Measurements from ENCODE around the gene CHRND. TPM values are rescaled to one million over a fixed set of nuclear protein-coding genes. Genes with fewer than 3 reads are reported as not detected.

The CHRND gene
- total and polyA plus RNA-seq, 11 donors = not detected

DNA sequence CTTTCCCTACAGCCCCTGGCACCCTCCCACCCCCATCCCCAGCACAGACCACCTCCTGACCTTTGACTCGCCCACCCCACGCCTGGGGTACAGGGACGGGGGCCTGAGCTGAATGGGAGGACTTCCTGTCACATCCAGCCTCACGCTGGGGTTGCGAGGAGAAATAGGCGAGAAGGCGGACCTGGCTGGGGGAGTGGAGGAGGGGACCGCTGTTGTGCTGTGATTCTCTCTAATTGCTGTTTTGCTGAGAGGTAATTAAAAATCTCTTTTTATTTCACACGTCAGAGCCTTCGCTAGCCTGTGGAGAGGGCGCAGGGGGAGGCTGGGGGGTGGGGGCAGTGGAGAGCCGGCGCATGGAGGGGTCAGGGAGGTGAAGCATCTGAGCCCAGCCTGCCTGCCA, 28.6 kb upstream of the CHRND start:
- TF ChIP-seq, protein P1, sequence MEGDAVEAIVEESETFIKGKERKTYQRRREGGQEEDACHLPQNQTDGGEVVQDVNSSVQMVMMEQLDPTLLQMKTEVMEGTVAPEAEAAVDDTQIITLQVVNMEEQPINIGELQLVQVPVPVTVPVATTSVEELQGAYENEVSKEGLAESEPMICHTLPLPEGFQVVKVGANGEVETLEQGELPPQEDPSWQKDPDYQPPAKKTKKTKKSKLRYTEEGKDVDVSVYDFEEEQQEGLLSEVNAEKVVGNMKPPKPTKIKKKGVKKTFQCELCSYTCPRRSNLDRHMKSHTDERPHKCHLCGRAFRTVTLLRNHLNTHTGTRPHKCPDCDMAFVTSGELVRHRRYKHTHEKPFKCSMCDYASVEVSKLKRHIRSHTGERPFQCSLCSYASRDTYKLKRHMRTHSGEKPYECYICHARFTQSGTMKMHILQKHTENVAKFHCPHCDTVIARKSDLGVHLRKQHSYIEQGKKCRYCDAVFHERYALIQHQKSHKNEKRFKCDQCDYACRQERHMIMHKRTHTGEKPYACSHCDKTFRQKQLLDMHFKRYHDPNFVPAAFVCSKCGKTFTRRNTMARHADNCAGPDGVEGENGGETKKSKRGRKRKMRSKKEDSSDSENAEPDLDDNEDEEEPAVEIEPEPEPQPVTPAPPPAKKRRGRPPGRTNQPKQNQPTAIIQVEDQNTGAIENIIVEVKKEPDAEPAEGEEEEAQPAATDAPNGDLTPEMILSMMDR (IDR thresholded peaks at IDR 0.05) = no peak
- intact Hi-C loops (cut with DNase I) = no loop called here
- Histone ChIP-seq H3K4me3 (no peak overlapping the region), H3K27me3 (peaks cover 0 to 5% (median 0%) of the 10 kb centered on the region in 9 donors), H3K4me1 (peaks cover 0 to 5% (median 0%) of the 10 kb centered on the region in 12 donors), H3K9me3 (no peaks in the 10 kb centered on the region), H3K36me3 (no peaks in the 10 kb centered on the region), H3K27ac (no peak overlapping the region)
- ATAC-seq (no peak), DNase-seq (no peak)
- WGBS, 4 donors = 69 to 85% (median 79%) methylated on average over 11 to 13 of the region's 13 CpGs

DNA sequence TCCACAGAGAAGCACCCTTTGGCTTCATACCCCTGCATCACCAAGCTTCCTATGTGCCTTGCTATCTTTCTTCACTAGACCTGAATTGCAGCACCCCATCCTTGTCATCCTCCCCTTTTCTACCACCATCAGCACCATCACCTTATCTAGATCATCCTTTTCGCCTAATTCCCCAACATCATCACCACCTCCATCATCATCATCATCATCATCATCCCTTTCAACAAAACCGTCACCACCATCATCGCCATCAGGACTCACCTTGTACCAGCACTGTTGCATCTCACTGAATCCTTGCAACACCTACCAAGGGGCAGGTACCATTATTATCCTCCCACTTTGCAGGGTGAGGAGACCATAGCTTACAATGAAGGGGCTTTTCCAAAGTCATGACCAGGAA, 27.5 kb upstream of the CHRND start:
- Histone ChIP-seq H3K36me3 (no peaks in the 10 kb centered on the region), H3K4me3 (no peak overlapping the region), H3K9me3 (no peaks in the 10 kb centered on the region), H3K4me1 (peaks cover 0 to 15% (median 4%) of the 10 kb centered on the region in 12 donors), H3K27ac (no peak overlapping the region), H3K27me3 (peaks cover 0 to 15% (median 0%) of the 10 kb centered on the region in 9 donors)
- no peak for DNase-seq
- intact Hi-C loops (cut with DNase I) = no loop called here
- TF ChIP-seq, protein P1 (IDR thresholded peaks at IDR 0.05) = no peak
- TF ChIP-seq POLR2A (IDR thresholded peaks at IDR 0.05) = no peak
- no peak for ATAC-seq
- 93 to 97% (median 95%) methylated on average over 3 of the region's 3 CpGs for WGBS, 4 donors

DNA sequence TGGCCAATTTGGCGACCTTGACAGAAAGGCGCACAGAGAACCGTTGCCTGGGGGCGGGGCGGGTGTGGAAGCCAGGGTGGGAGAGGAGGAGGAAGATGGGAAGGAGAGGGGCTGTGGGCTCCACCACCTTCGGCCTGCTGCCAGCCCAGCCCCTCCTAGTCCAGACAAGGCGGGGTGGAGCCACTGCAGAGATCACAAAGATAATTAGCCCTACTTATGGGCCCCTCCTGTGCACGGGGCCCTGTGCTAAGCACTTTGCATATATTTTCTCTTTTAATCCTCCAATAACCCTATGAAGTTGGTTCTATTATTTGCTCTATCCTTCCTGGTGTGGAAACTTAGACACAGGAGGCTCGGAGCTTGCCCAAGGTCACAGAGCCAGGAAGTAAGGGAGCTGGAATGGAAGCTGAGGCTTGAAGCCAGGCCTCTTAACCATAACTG, 24.6 kb upstream of the CHRND start:
- H3K27me3 ChIP-seq = peaks cover 0 to 38% (median 4%) of the 10 kb centered on the region in 9 donors
- ATAC-seq (peak in 1 of 4 donors; percentile 33), DNase-seq (no peak)
- H3K9me3 ChIP-seq = no peaks in the 10 kb centered on the region
- no peaks in the 10 kb centered on the region for H3K36me3 ChIP-seq
- WGBS, 4 donors = 75 to 86% (median 78%) methylated on average over 9 of the region's 9 CpGs
- intact Hi-C loops (cut with DNase I) = no loop called here
- no peak overlapping the region for H3K27ac ChIP-seq
- H3K4me1 ChIP-seq = peaks cover 0 to 20% (median 7%) of the 10 kb centered on the region in 12 donors
- no peak overlapping the region for H3K4me3 ChIP-seq
- TF ChIP-seq, protein P1 (IDR thresholded peaks at IDR 0.05) = no peak
- no peak for TF ChIP-seq POLR2A (IDR thresholded peaks at IDR 0.05)

DNA sequence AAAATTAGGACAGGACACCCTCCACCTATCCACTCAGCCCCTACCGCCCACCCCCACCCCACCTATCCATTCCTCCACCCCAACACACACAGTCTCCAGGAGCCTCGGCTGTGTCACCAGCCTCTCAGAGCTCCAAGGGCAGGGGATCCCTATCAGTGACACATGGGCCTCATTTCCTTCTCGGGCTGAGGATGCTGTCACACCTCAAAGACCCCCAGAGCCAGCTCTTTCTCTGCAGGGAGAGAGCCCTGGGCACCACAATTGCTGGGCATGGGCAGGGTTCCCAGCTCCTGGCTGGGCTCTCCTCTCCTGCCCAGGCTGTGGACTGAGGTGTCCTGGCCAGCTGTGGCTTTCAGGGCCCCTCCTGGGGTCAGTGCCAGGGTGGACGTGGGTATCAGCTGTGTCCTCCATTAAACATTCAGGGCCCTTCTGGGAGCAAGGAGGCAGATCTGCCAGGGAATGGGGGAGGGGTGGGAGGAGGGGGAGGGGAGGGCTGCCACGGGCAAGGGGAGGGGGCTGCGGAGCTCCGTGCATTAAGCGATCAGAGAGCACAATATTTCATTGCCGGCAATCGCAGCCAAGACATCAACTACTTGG, 24.1 kb upstream of the CHRND start:
- TF ChIP-seq, protein P1 (IDR thresholded peaks at IDR 0.05) = no peak
- TF ChIP-seq POLR2A (IDR thresholded peaks at IDR 0.05) = no peak
- H3K27ac ChIP-seq = no peak overlapping the region
- H3K4me3 ChIP-seq = no peak overlapping the region
- H3K9me3 ChIP-seq = no peaks in the 10 kb centered on the region
- DNase-seq = no peak
- ATAC-seq = no peak
- peaks cover 0 to 38% (median 4%) of the 10 kb centered on the region in 9 donors for H3K27me3 ChIP-seq
- H3K36me3 ChIP-seq = no peaks in the 10 kb centered on the region
- H3K4me1 ChIP-seq = peaks cover 0 to 20% (median 7%) of the 10 kb centered on the region in 12 donors
- intact Hi-C loops (cut with DNase I) = no loop called here
- WGBS, 4 donors = 65 to 69% (median 67%) methylated on average over 8 to 10 of the region's 10 CpGs

Data from heart left ventricle (tissue), 16 donors.